ENCODE results near the gene H6PD.

DNA sequence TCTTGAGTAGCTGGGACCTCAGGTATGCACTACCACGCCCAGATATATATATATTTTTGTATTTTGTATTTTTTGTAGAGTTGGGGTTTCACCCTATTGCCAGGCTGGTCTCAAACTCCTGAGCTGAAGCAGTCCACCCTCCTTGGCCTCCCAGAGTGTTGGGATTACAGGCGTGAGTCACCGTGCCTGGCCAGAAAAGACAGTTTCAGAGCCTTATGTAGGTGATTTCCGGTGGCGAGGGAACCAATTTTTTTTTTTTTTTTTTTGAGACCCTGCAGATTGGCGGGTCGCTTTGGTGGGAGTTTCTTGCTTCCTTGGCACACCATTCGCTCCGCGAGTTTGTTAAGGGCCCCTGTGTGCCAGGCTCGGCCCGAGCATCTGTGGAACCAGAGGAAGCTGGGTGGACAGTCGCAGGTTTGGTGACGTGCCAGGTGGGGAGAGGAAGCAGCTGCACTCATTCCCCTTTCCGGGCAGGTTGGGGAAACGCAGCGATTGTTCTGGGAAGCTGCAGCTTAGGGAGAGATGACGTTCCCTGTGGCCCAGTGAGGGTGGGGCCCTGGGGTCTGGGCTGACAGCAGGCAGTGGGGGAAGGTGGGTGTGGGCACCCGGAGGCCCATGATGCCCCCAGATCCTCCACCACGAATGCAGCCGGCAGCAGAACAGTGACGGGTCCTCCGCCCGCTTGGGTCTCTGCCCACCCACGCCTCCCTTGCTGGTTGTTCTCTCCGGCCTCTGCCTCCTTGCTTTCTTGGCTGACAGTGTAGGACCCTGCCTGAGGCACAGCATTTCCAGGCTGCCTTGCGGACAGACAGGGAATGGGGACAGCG, 83.2 kb downstream of the H6PD start:
- TF ChIP-seq, protein P1, sequence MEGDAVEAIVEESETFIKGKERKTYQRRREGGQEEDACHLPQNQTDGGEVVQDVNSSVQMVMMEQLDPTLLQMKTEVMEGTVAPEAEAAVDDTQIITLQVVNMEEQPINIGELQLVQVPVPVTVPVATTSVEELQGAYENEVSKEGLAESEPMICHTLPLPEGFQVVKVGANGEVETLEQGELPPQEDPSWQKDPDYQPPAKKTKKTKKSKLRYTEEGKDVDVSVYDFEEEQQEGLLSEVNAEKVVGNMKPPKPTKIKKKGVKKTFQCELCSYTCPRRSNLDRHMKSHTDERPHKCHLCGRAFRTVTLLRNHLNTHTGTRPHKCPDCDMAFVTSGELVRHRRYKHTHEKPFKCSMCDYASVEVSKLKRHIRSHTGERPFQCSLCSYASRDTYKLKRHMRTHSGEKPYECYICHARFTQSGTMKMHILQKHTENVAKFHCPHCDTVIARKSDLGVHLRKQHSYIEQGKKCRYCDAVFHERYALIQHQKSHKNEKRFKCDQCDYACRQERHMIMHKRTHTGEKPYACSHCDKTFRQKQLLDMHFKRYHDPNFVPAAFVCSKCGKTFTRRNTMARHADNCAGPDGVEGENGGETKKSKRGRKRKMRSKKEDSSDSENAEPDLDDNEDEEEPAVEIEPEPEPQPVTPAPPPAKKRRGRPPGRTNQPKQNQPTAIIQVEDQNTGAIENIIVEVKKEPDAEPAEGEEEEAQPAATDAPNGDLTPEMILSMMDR (IDR thresholded peaks at IDR 0.05; ENCODE audit: insufficient read depth, low read length, poor library complexity, severe bottlenecking), result no peak
- TF ChIP-seq EZH2phosphoT487 (conservative IDR thresholded peaks at IDR 0.05; ENCODE audit: low read length), result no peak
